HG03521 (cell line): ENCODE measurements around the gene DNAJB13.
"Not testable (repeated sequence)": the region's sequence is repeated elsewhere in the genome, so short reads cannot be mapped to it uniquely, and the experiment has no call there.

Experiments used
- ATAC-seq: cut with Tn5 transposase; IDR thresholded peaks from one replicate; pipeline ENCODE4 v1.9.1; 2021; ENCODE audit warnings: mild to moderate bottlenecking, moderate library complexity; ENCODE audit not compliant: unreplicated experiment

The DNAJB13 gene

GRCh38 chr11:73950869-73951710 is at the start of gene DNAJB13:
TSS of gene DNAJB13 (plus strand) at chr11:73951026. CDS start at chr11:73951070, 44 bp downstream.
- ATAC-seq = peak; percentile 79

- ATAC-seq = no peak
Observed at GRCh38 chr11:73902303-73902702, 48.5 kb upstream of the DNAJB13 start.

- no peak for ATAC-seq
Observed at GRCh38 chr11:73907191-73907590, 43.6 kb upstream of the DNAJB13 start.

- ATAC-seq = no peak
Observed at GRCh38 chr11:73912026-73912425, 38.8 kb upstream of the DNAJB13 start.

- no peak for ATAC-seq
Observed at GRCh38 chr11:73913472-73913871, 37.4 kb upstream of the DNAJB13 start.

GRCh38 chr11:73914284-73914683 is 36.5 kb upstream of the DNAJB13 start:
- ATAC-seq = no peak

GRCh38 chr11:73916435-73916834 is 34.4 kb upstream of the DNAJB13 start:
- no peak for ATAC-seq

GRCh38 chr11:73921180-73921579 is 29.6 kb upstream of the DNAJB13 start:
- no peak for ATAC-seq

GRCh38 chr11:73929388-73929787 is 21.4 kb upstream of the DNAJB13 start:
- ATAC-seq = no peak

GRCh38 chr11:73931039-73931645 is 19.7 kb upstream of the DNAJB13 start:
- no peak for ATAC-seq

- no peak for ATAC-seq
Observed at GRCh38 chr11:73931951-73932350, 18.9 kb upstream of the DNAJB13 start.

GRCh38 chr11:73932781-73933180 is 18.0 kb upstream of the DNAJB13 start:
- no peak for ATAC-seq

- not testable (repeated sequence) for ATAC-seq
Observed at GRCh38 chr11:73936047-73936446, 14.8 kb upstream of the DNAJB13 start.

GRCh38 chr11:73939096-73939495 is 11.7 kb upstream of the DNAJB13 start:
- no peak for ATAC-seq

GRCh38 chr11:73940801-73941570 is 9.8 kb upstream of the DNAJB13 start:
- no peak for ATAC-seq

GRCh38 chr11:73942010-73942409 is 8.8 kb upstream of the DNAJB13 start:
- no peak for ATAC-seq

GRCh38 chr11:73944085-73944484 is 6.7 kb upstream of the DNAJB13 start:
- ATAC-seq = no peak

- ATAC-seq = no peak
Observed at GRCh38 chr11:73944901-73945300, 5.9 kb upstream of the DNAJB13 start.

GRCh38 chr11:73945396-73945795 is 5.4 kb upstream of the DNAJB13 start:
- no peak for ATAC-seq

GRCh38 chr11:73946798-73947458 is 3.9 kb upstream of the DNAJB13 start:
- ATAC-seq = no peak

GRCh38 chr11:73949246-73949645 is 1.6 kb upstream of the DNAJB13 start:
- ATAC-seq = no peak
